GM12878 (cell line): ENCODE measurements around the gene CLNK. TPM values are rescaled to one million over a fixed set of nuclear protein-coding genes. Genes with fewer than 3 reads are reported as not detected.

Experiments
- ATAC-seq: fragments of 200-7000 bp; cut with Tn5 transposase; 3 replicates; pipeline ENCODE4 v1.9.1; 2020; ENCODE audit warnings: mild to moderate bottlenecking, moderate library complexity
- BruUV-seq: library from RNA; stranded (reverse); fragments of 400-500 nt; replicated peaks from 2 replicates; lab custom pipeline; 2021; lab: Mats Ljungman, UMichigan
- CTCF ChIA-PET: fragments of 300-600 bp; sonication (Branson Sonifier 250); formaldehyde crosslinking; extraction: SDS; loops from one replicate; lab custom pipeline; 2021; ENCODE audit warnings: inconsistent platforms; lab: Yijun Ruan, JAX
- POLR2A ChIA-PET: fragments of 350-600 bp; formaldehyde crosslinking; extraction: SDS; loops from one replicate; lab custom pipeline; 2021; ENCODE audit warnings: inconsistent platforms; lab: Charles Lee
- RAD21 ChIA-PET: fragments of 300-600 bp; sonication (Branson Sonifier 250); formaldehyde crosslinking; loops from one replicate; lab custom pipeline; 2023; ENCODE audit warnings: antibody characterized with exemption; ENCODE audit not compliant: unreplicated experiment; lab: Charles Lee
- SMC1A ChIA-PET: fragments of 300-600 bp; sonication (Branson Sonifier 250); formaldehyde crosslinking; loops from one replicate; lab custom pipeline; 2023; ENCODE audit not compliant: unreplicated experiment, uncharacterized antibody; lab: Charles Lee
- DNase-seq: peaks from one replicate; pipeline ENCODE4 v3.0.0-alpha.2; 2011; ENCODE audit warnings: low read depth, low spot score
- FAIRE-seq: peaks from 3 replicates; lab custom pipeline; 2011; peaks lifted over from hg19 to GRCh38; lab: Jason Lieb, UNC
- H2AFZ ChIP-seq: 2 replicates; pipeline ENCODE4 v1.6.0; 2011; ENCODE audit warnings: low read depth, low read length, control low read depth; ENCODE audit not compliant: control insufficient read depth
- H3K27ac ChIP-seq: 2 replicates; pipeline ENCODE4 v1.5.1; 2011; ENCODE audit warnings: control low read depth; ENCODE audit not compliant: control insufficient read depth, insufficient read depth
- H3K27me3 ChIP-seq, 2 experiments: replicated peaks in 1 of 2; 2 replicates each; pipeline versions ENCODE4 v1.6.0 to v1.6.1; 2011; ENCODE audit warnings: low read length in 1 of 2; ENCODE audit not compliant: control insufficient read depth in 2 of 2, insufficient read depth in 2 of 2
- H3K36me3 ChIP-seq, 2 experiments: 2 replicates each; pipeline ENCODE4 v1.5.1; 2011; ENCODE audit warnings: low read length in 1 of 2; ENCODE audit not compliant: control insufficient read depth in 2 of 2, insufficient read depth in 2 of 2
- H3K4me1 ChIP-seq: 2 replicates; pipeline ENCODE4 v1.6.1; 2011; ENCODE audit warnings: mild to moderate bottlenecking, low read length, moderate library complexity, mixed read lengths; ENCODE audit not compliant: control insufficient read depth, insufficient read depth
- H3K4me2 ChIP-seq: 2 replicates; pipeline ENCODE4 v1.6.0; 2011; ENCODE audit warnings: control low read depth; ENCODE audit not compliant: control insufficient read depth, insufficient read depth
- H3K4me3 ChIP-seq: fragments of 200-600 bp; sonication (generic); 2 replicates; pipeline ENCODE4 v1.5.1; 2016
- H3K79me2 ChIP-seq: 2 replicates; pipeline ENCODE4 v1.6.0; 2011; ENCODE audit warnings: low read length; ENCODE audit not compliant: control insufficient read depth, insufficient read depth
- H3K9ac ChIP-seq: 2 replicates; pipeline ENCODE4 v1.8.0; 2011; ENCODE audit warnings: low read length, control low read depth, mixed read lengths; ENCODE audit not compliant: control insufficient read depth, insufficient read depth
- H3K9me3 ChIP-seq: replicated peaks from 3 replicates; pipeline ENCODE4 v1.5.1; 2011; ENCODE audit warnings: mild to moderate bottlenecking, low read length; ENCODE audit not compliant: control insufficient read depth, insufficient read depth
- H4K20me1 ChIP-seq: 2 replicates; pipeline ENCODE4 v1.6.0; 2011; ENCODE audit not compliant: control insufficient read depth, insufficient read depth
- BCLAF1 ChIP-seq: fragments of 450-650 bp; IDR thresholded peaks from 2 replicates; pipeline ENCODE4 v1.6.1; 2017; ENCODE audit warnings: antibody characterized with exemption, mild to moderate bottlenecking, moderate library complexity
- BHLHE40 ChIP-seq, 2 experiments: fragments of 450-650 bp in 1 of 2; IDR thresholded peaks; 2 replicates each; pipeline ENCODE4 v1.6.1; 2011 to 2017; ENCODE audit warnings: low read depth in 2 of 2, borderline replicate concordance in 1 of 2, improper control_type of control experiment in 1 of 2, low read length in 1 of 2, mild to moderate bottlenecking in 1 of 2
- BMI1 ChIP-seq: fragments of 450-650 bp; IDR thresholded peaks from 2 replicates; pipeline ENCODE4 v1.6.1; 2016; ENCODE audit warnings: mild to moderate bottlenecking, moderate library complexity, borderline replicate concordance
- CHD1 ChIP-seq: IDR thresholded peaks from 2 replicates; pipeline ENCODE4 v1.6.1; 2012; ENCODE audit warnings: low read depth, low read length, improper control_type of control experiment
- E4F1 ChIP-seq: fragments of 450-650 bp; IDR thresholded peaks from 2 replicates; pipeline ENCODE4 v1.6.1; 2018; ENCODE audit warnings: borderline replicate concordance, mild to moderate bottlenecking; ENCODE audit not compliant: partially characterized antibody
- MEF2A ChIP-seq: IDR thresholded peaks from 2 replicates; pipeline ENCODE4 v1.6.1; 2011; ENCODE audit warnings: low read depth, mild to moderate bottlenecking, low read length, moderate library complexity; ENCODE audit not compliant: insufficient read depth
- MTA3 ChIP-seq: IDR thresholded peaks from 2 replicates; pipeline ENCODE4 v1.6.1; 2012; ENCODE audit warnings: low read length, inconsistent platforms, borderline replicate concordance
- PAX5 ChIP-seq: IDR thresholded peaks from 2 replicates; pipeline ENCODE4 v1.6.1; 2011; ENCODE audit warnings: low read depth, low read length, borderline replicate concordance
- PKNOX1 ChIP-seq: fragments of 450-650 bp; IDR thresholded peaks from 2 replicates; pipeline ENCODE4 v1.6.1; 2016; ENCODE audit warnings: mild to moderate bottlenecking
- RBBP5 ChIP-seq: fragments of 200-600 bp; sonication (generic); conservative IDR thresholded peaks from 2 replicates; pipeline ENCODE4 v1.6.1; 2016
- SPI1 ChIP-seq: IDR thresholded peaks from 2 replicates; pipeline ENCODE4 v1.6.1; 2011; ENCODE audit warnings: low read depth, mild to moderate bottlenecking, low read length, moderate library complexity, borderline replicate concordance; ENCODE audit not compliant: insufficient read depth
- WRNIP1 ChIP-seq: IDR thresholded peaks from 2 replicates; pipeline ENCODE4 v1.6.1; 2011; ENCODE audit warnings: low read depth, low read length, improper control_type of control experiment, borderline replicate concordance
- ZBTB4 ChIP-seq: fragments of 450-650 bp; formaldehyde crosslinking; IDR thresholded peaks from 2 replicates; pipeline ENCODE4 v1.4.0; 2022; ENCODE audit warnings: mild to moderate bottlenecking, moderate library complexity
- ZNF207 ChIP-seq: fragments of 450-650 bp; IDR thresholded peaks from 2 replicates; pipeline ENCODE4 v1.6.1; 2014; ENCODE audit warnings: antibody characterized with exemption, mild to moderate bottlenecking, borderline replicate concordance
- ZZZ3 ChIP-seq: IDR thresholded peaks from 2 replicates; pipeline ENCODE4 v1.6.1; 2011; ENCODE audit warnings: low read depth; ENCODE audit not compliant: control insufficient read depth, insufficient read length
- WGBS: methylation state at CpG from one replicate; pipeline ENCODE4 v1.1.6; 2016; ENCODE audit warnings: low lambda C conversion rate; ENCODE audit not compliant: insufficient replicate concordance, insufficient coverage; ENCODE audit errors: missing lambda C conversion rate; 5-methylcytosine and 5-hydroxymethylcytosine counted together
- in situ Hi-C: fragments of 300-500 bp; cut with MboI; formaldehyde crosslinking; loops from 9 replicates; pipeline ENCODE4 v1.14.3; 2018; ENCODE audit warnings: mixed read lengths
- intact Hi-C: fragments of 100-400 bp; cut with micrococcal nuclease; formaldehyde crosslinking; loops from one replicate; pipeline ENCODE4 v1.14.2; 2022; ENCODE audit not compliant: unreplicated experiment
- polyA plus RNA-seq, 11 experiments: library from polyadenylated mRNA; depleted of rRNA in 4 of 11; unstranded in 6 of 11; stranded (reverse) in 5 of 11; fragments of >200 nt; fragmentation: Nextera tagmentation in 4 of 11; fragmentation: Illumina TruSeq in 1 of 11; extraction: Ambion mirVana in 4 of 11; extraction: Trizol in 1 of 11; gene quantifications; 1 replicate in 1 of 11; 2 replicates in 10 of 11; pipeline versions ENCODE4 v1.2.1 to v1.2.3, GENCODE V29; 2011 to 2016; ENCODE audit warnings: inconsistent platforms in 2 of 11, missing spikeins in 2 of 11, low read depth in 1 of 11
- total RNA-seq, 4 experiments: library from RNA; depleted of rRNA in 3 of 4; stranded (reverse); fragments of >200 nt in 3 of 4; fragmentation: Illumina TruSeq in 1 of 4; extraction: Trizol in 1 of 4; gene quantifications; 2 replicates each; pipeline versions ENCODE4 v1.2.1 to v1.2.3, GENCODE V29; 2013 to 2021

Gene CLNK
- total and polyA plus RNA-seq, 10 of the 15 experiments (the other 5 are each of a cell fraction or from before 2014, with no cell fraction given): 2.1 to 14.3 (median 2.7) TPM

GRCh38 chr4:10509733-10510132, 174.8 kb downstream of the CLNK start:
- H4K20me1 ChIP-seq: no peaks in the 10 kb centered on the region
- no peaks in the 10 kb centered on the region for H3K36me3 ChIP-seq
- H3K9ac ChIP-seq: no peak overlapping the region
- ATAC-seq (no peak), DNase-seq (no peak), FAIRE-seq (no peak)
- no peaks in the 10 kb centered on the region for H3K79me2 ChIP-seq
- ChIA-PET POLR2A (no interaction called here), RAD21 (no interaction called here), SMC1A (no interaction called here), CTCF (interaction anchor here (1.1 kb wide), 1 partner anchor 28 kb away, joined by 3 read pairs; no protein-coding TSS in a partner anchor)
- H3K27ac ChIP-seq: no peak overlapping the region
- no peaks in the 10 kb centered on the region for H3K4me1 ChIP-seq
- no peak overlapping the region for H3K4me3 ChIP-seq
- intact Hi-C loops: loop anchor here (2.0 kb wide), 1 partner anchor 73 kb away; no protein-coding TSS in a partner anchor
- peaks cover 9% of the 10 kb centered on the region; the same call in 2 of the 3 replicates for H3K9me3 ChIP-seq
- H3K27me3 ChIP-seq: no peaks in the 10 kb centered on the region
- WGBS: 4% methylated on average over 3 of the region's 3 CpGs
- H3K4me2 ChIP-seq: no peak overlapping the region
- BruUV-seq: no TSS peak
- H2AFZ ChIP-seq: no peak overlapping the region
- in situ Hi-C loops: no loop called here
- TF ChIP-seq PAX5 (no peak), ZNF207 (no peak), MTA3 (no peak), RBBP5 (no peak), WRNIP1 (no peak), BCLAF1 (no peak), MEF2A (no peak), ZBTB4 (CRISPR knock-in tag) (no peak), SPI1 (no peak), BHLHE40 (IDR thresholded peaks at IDR 0.05; ENCODE audit: borderline replicate concordance in 1 of 2, low read depth in 2 of 2, low read length in 1 of 2) (no peak), ZZZ3 (no peak), E4F1 (no peak), PKNOX1 (no peak), BMI1 (no peak), CHD1 (no peak)
